B cell (primary cell): Measurements from ENCODE around the gene ANGEL2. TPM values are rescaled to one million over a fixed set of nuclear protein-coding genes. Genes with fewer than 3 reads are reported as not detected.

Experiments used
- ATAC-seq: fragments of 200-7000 bp; cut with Tn5 transposase; one replicate; pipeline ENCODE4 v1.10.0; 2021; ENCODE audit warnings: low read depth, mild to moderate bottlenecking, moderate number of reproducible peaks, moderate library complexity
- CTCF ChIA-PET: fragments of 350-600 bp; sonication (Branson Sonifier 250); formaldehyde crosslinking; loops from one replicate; lab custom pipeline; 2021; ENCODE audit warnings: antibody characterized with exemption, inconsistent platforms; lab: Charles Lee
- POLR2A ChIA-PET: fragments of 350-600 bp; sonication (Branson Sonifier 250); formaldehyde crosslinking; loops from one replicate; lab custom pipeline; 2021; ENCODE audit warnings: antibody characterized with exemption; lab: Charles Lee
- DNase-seq: peaks from one replicate; pipeline ENCODE4 v3.0.0; 2013
- H2AFZ ChIP-seq: 2 replicates; pipeline ENCODE4 v1.6.1; 2012; ENCODE audit warnings: mild to moderate bottlenecking, low read depth, low read length; ENCODE audit not compliant: insufficient read depth, poor library complexity, severe bottlenecking
- H3K27ac ChIP-seq, 2 donors: 1 replicate in 1 of 2; 2 replicates in 1 of 2; pipeline ENCODE4 v1.5.1; 2012 to 2013; ENCODE audit warnings: low read length in 2 of 2, mild to moderate bottlenecking in 2 of 2, moderate library complexity in 1 of 2
- H3K27me3 ChIP-seq, 4 experiments: fragments of 200-600 bp in 1 of 4; sonication (generic) in 1 of 4; replicated peaks in 1 of 4; 1 replicate in 2 of 4; 2 replicates in 2 of 4; pipeline versions ENCODE4 v1.6.1 to v1.7.0; 2013 to 2016; ENCODE audit warnings: low read length in 3 of 4, mild to moderate bottlenecking in 2 of 4, mixed read lengths in 1 of 4, moderate library complexity in 1 of 4; ENCODE audit not compliant: insufficient read depth in 4 of 4, control insufficient read depth in 3 of 4; ENCODE audit errors: control extremely low read depth in 1 of 4
- H3K36me3 ChIP-seq, 2 experiments: replicated peaks in 1 of 2; 1 replicate in 1 of 2; 2 replicates in 1 of 2; pipeline versions ENCODE4 v1.6.1 to v1.7.1; 2013; ENCODE audit warnings: low read length in 1 of 2; ENCODE audit not compliant: insufficient read depth in 2 of 2, control insufficient read depth in 1 of 2; ENCODE audit errors: control extremely low read depth in 1 of 2, extremely low read depth in 1 of 2
- H3K4me1 ChIP-seq, 2 donors: fragments of 200-600 bp in 1 of 2; sonication (generic) in 1 of 2; 1 replicate in 1 of 2; 2 replicates in 1 of 2; pipeline versions ENCODE4 v1.5.1 to v1.6.1; 2013 to 2017; ENCODE audit warnings: low read length in 2 of 2; ENCODE audit not compliant: control insufficient read depth in 2 of 2, insufficient read depth in 2 of 2
- H3K4me2 ChIP-seq: replicated peaks from 2 replicates; pipeline ENCODE3; 2012; ENCODE audit warnings: mild to moderate bottlenecking, low read depth, low read length; ENCODE audit not compliant: poor library complexity, severe bottlenecking
- H3K4me3 ChIP-seq, 5 experiments: fragments of 200-600 bp in 1 of 5; sonication (generic) in 1 of 5; 1 replicate in 3 of 5; 2 replicates in 2 of 5; pipeline versions ENCODE4 v1.5.1 to v1.7.0; 2011 to 2016; ENCODE audit warnings: low read length in 4 of 5, mild to moderate bottlenecking in 4 of 5, low read depth in 2 of 5, control low read depth in 1 of 5, moderate library complexity in 1 of 5; ENCODE audit not compliant: insufficient read depth in 1 of 5; ENCODE audit errors: control extremely low read depth in 1 of 5, extremely low read depth in 1 of 5
- H3K79me2 ChIP-seq: fragments of 200-600 bp; sonication (generic); one replicate; pipeline ENCODE4 v1.6.0; 2016; ENCODE audit warnings: low read length; ENCODE audit not compliant: control insufficient read depth, insufficient read depth
- H3K9ac ChIP-seq: fragments of 200-600 bp; sonication (generic); 2 replicates; pipeline ENCODE4 v1.6.1; 2017; ENCODE audit warnings: mild to moderate bottlenecking, low read length, moderate library complexity
- H3K9me3 ChIP-seq, 3 donors: one replicate each; pipeline versions ENCODE4 v1.6.1 to v1.7.1; 2013; ENCODE audit warnings: low read length in 2 of 3; ENCODE audit not compliant: control insufficient read depth in 2 of 3, insufficient read depth in 1 of 3; ENCODE audit errors: control extremely low read depth in 1 of 3
- H4K20me1 ChIP-seq: 2 replicates; pipeline ENCODE4 v1.6.0; 2012; ENCODE audit warnings: mild to moderate bottlenecking, low read length; ENCODE audit not compliant: insufficient read depth, control insufficient read depth, poor library complexity, severe bottlenecking
- H3K27ac Mint-ChIP-seq: one replicate; pipeline ENCODE4 v1.8.0; 2021; ENCODE audit warnings: mixed read lengths
- H3K27me3 Mint-ChIP-seq: one replicate; pipeline ENCODE4 v1.8.0; 2021; ENCODE audit warnings: mixed read lengths
- H3K4me1 Mint-ChIP-seq: one replicate; pipeline ENCODE4 v1.8.0; 2021; ENCODE audit warnings: mixed read lengths
- H3K4me3 Mint-ChIP-seq: one replicate; pipeline ENCODE4 v1.8.0; 2021; ENCODE audit warnings: mixed read lengths
- H3K9me3 Mint-ChIP-seq: one replicate; pipeline ENCODE4 v1.8.0; 2022; ENCODE audit warnings: mixed read lengths; ENCODE audit not compliant: insufficient read depth
- EZH2 ChIP-seq: IDR thresholded peaks from 2 replicates; pipeline ENCODE4 v1.6.1; 2012; ENCODE audit warnings: borderline replicate concordance, low read depth, mild to moderate bottlenecking, moderate library complexity, low read length; ENCODE audit not compliant: insufficient read depth, poor library complexity, severe bottlenecking
- WGBS: methylation state at CpG from one replicate; pipeline ENCODE4 v1.1.5; 2013; ENCODE audit warnings: missing lambda C conversion rate; ENCODE audit not compliant: insufficient coverage; 5-methylcytosine and 5-hydroxymethylcytosine counted together
- intact Hi-C: fragments of 100-400 bp; cut with micrococcal nuclease; formaldehyde crosslinking; loops from one replicate; pipeline ENCODE4 v1.10.0; 2022
- polyA plus RNA-seq: library from polyadenylated mRNA; depleted of rRNA; stranded (reverse); fragments of >200 nt; gene quantifications from 2 replicates; pipeline ENCODE4 v1.2.3, GENCODE V29; 2012
- total RNA-seq, 2 donors: library from RNA; stranded (reverse); fragments of 120-200 nt in 1 of 2; gene quantifications; 1 replicate in 1 of 2; 2 replicates in 1 of 2; pipeline versions ENCODE4 v1.2.3 to v1.2.4, GENCODE V29; 2013 to 2022
- TF ChIP-seq, protein P1 (sequence below): fragments of 200-600 bp; IDR thresholded peaks from one replicate; pipeline ENCODE4 v1.8.0; 2022; ENCODE audit warnings: antibody characterized with exemption, mild to moderate bottlenecking

The ANGEL2 gene
- total and polyA plus RNA-seq, 2 donors (not counting 1 experiment from before 2014, with no cell fraction given): 25.2 to 94.2 TPM

DNA sequence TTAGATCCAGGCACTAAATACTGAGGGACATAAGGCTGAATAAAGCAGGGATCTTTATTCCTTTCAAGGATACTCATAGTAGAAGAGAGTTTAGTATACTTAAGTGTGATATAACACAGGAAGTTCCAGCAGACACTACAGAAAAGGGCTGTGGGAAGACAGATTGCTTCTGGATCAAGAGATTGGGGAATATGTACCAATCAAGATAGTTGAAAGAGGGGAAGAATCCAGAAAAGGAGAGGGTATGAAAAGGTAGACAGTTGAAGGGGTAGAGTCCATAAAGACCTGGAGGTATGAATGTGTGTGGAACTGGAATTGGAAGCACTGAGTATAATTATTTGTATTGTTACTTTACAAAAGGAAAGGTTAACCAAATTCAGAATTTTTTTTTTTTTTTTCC, 37.8 kb upstream of the ANGEL2 start:
- ChIA-PET CTCF (no interaction called here), POLR2A (no interaction called here)
- no peak for TF ChIP-seq EZH2
- TF ChIP-seq, protein P1, sequence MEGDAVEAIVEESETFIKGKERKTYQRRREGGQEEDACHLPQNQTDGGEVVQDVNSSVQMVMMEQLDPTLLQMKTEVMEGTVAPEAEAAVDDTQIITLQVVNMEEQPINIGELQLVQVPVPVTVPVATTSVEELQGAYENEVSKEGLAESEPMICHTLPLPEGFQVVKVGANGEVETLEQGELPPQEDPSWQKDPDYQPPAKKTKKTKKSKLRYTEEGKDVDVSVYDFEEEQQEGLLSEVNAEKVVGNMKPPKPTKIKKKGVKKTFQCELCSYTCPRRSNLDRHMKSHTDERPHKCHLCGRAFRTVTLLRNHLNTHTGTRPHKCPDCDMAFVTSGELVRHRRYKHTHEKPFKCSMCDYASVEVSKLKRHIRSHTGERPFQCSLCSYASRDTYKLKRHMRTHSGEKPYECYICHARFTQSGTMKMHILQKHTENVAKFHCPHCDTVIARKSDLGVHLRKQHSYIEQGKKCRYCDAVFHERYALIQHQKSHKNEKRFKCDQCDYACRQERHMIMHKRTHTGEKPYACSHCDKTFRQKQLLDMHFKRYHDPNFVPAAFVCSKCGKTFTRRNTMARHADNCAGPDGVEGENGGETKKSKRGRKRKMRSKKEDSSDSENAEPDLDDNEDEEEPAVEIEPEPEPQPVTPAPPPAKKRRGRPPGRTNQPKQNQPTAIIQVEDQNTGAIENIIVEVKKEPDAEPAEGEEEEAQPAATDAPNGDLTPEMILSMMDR: no peak
- H4K20me1 ChIP-seq: no peaks in the 10 kb centered on the region
- DNase-seq (no peak), ATAC-seq (no peak)
- H2AFZ ChIP-seq: no peak overlapping the region
- no peak overlapping the region for H3K4me2 ChIP-seq
- peaks cover 64% of the 10 kb centered on the region for H3K79me2 ChIP-seq
- H3K27ac ChIP-seq: no peak overlapping the region
- peaks cover 3% of the 10 kb centered on the region for H3K9me3 Mint-ChIP-seq
- peaks cover 0 to 6% (median 0%) of the 10 kb centered on the region in 4 experiments for H3K27me3 ChIP-seq
- no peak overlapping the region for H3K9ac ChIP-seq
- H3K4me1 ChIP-seq: peaks cover 12 to 13% of the 10 kb centered on the region in 2 donors
- no peak overlapping the region for H3K4me3 ChIP-seq
- H3K4me3 Mint-ChIP-seq: no peak overlapping the region
- intact Hi-C loops: no loop called here
- peaks cover 22% of the 10 kb centered on the region for H3K4me1 Mint-ChIP-seq
- H3K9me3 ChIP-seq: peaks cover 0 to 5% (median 0%) of the 10 kb centered on the region in 3 donors
- no peak overlapping the region for H3K27ac Mint-ChIP-seq
- peaks cover 7% of the 10 kb centered on the region for H3K27me3 Mint-ChIP-seq
- no peaks in the 10 kb centered on the region for H3K36me3 ChIP-seq

- H4K20me1 ChIP-seq: no peaks in the 10 kb centered on the region
- CTCF ChIA-PET: interaction anchor here (1.0 kb wide), 1 partner anchor 10 kb away, joined by 4 read pairs; no protein-coding TSS in a partner anchor
- DNase-seq: no peak
These were observed 36.2 kb upstream of the ANGEL2 start for GRCh38 chr1:213051881-213052202.

More at GRCh38 chr1:213051881-213052202, 36.2 kb upstream of the ANGEL2 start:
- Histone ChIP-seq H3K27ac (peak overlapping the region in 1 of 2 donors; percentile 71), H3K9ac (peak overlapping the region; percentile 79), H3K4me3 (peak overlapping the region; percentile 63 to 87 (median 82)), H2AFZ (peak overlapping the region; percentile 99), H3K4me1 (peaks cover 12 to 13% of the 10 kb centered on the region in 2 donors), H3K4me2 (peak overlapping the region; percentile 82), H3K79me2 (peaks cover 49% of the 10 kb centered on the region), H3K36me3 (no peaks in the 10 kb centered on the region), H3K27me3 (peaks cover 0 to 6% (median 0%) of the 10 kb centered on the region in 4 experiments), H3K9me3 (peaks cover 0 to 5% (median 0%) of the 10 kb centered on the region in 3 donors)
- Mint-ChIP-seq H3K27me3 (peaks cover 18% of the 10 kb centered on the region), H3K4me1 (peaks cover 22% of the 10 kb centered on the region), H3K9me3 (peaks cover 3% of the 10 kb centered on the region), H3K27ac (peak overlapping the region; percentile 86), H3K4me3 (peak overlapping the region; percentile 97)
- WGBS: no CpG with 5 or more reads among the region's 2 CpGs
- intact Hi-C loops: loop anchor here (1.0 kb wide), 2 partner anchors 37 to 261 kb away; partner anchors contain the start of genes ANGEL2, NSL1 and TATDN3
- POLR2A ChIA-PET: interaction anchor here (0.6 to 1.8 kb wide), 2 partner anchors 10 to 37 kb away, joined by 3 to 7 read pairs; no protein-coding TSS in a partner anchor
- TF ChIP-seq, protein P1: no peak
- TF ChIP-seq EZH2: no peak
- ATAC-seq: no peak
